ENCODE results near the gene MSI2. TPM values are rescaled to one million over a fixed set of nuclear protein-coding genes. Genes with fewer than 3 reads are reported as not detected.

The MSI2 gene
- total RNA-seq, 1 donor from 2014 or later, result 30.4 TPM

DNA sequence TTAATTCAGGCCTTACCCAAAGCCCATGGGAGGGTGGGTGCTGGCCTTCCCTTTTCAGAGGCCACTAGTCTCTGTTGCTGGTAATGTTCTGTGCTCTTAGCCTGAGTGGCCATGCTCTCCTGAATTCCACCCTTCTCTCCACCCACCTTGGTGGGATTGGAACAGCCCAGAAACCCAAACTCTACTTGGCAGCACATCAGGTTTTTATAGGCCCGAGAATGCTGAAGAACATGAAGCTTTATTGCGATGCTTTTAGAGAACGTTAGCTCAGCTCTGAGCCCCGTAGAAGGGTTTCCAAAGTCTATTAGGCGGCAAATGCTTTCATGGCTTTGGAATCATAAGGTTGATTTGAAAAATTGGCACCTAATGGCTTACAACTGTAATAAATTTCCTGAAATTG, 209.3 kb downstream of the MSI2 start:
- ATAC-seq, result no peak

- no peak for ATAC-seq
These were observed 209.7 kb downstream of the MSI2 start for GRCh38 chr17:57466017-57466471.

GRCh38 chr17:57466521-57466920, 210.2 kb downstream of the MSI2 start:
- no peak for ATAC-seq

DNA sequence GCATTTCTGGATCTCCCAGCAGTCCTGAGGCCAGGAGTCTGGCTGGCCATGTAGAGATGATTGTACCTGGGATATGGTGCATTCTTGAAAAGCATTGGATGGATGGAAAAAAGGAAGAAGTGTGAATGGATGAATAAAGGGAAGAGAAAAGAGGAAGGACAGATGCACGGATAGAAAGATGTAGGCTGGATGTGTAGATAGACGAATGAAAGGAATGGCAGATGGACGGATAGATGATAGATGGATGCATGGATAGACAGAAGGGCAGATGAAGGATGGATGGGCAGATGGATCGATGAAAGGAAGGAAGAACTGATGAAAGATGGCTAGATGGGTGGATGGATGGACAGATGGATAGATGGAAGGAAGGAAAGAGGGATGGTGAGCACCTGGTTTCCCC, 210.9 kb downstream of the MSI2 start:
- no peak for ATAC-seq

GRCh38 chr17:57467801-57468200, 211.5 kb downstream of the MSI2 start:
- no peak for ATAC-seq

DNA sequence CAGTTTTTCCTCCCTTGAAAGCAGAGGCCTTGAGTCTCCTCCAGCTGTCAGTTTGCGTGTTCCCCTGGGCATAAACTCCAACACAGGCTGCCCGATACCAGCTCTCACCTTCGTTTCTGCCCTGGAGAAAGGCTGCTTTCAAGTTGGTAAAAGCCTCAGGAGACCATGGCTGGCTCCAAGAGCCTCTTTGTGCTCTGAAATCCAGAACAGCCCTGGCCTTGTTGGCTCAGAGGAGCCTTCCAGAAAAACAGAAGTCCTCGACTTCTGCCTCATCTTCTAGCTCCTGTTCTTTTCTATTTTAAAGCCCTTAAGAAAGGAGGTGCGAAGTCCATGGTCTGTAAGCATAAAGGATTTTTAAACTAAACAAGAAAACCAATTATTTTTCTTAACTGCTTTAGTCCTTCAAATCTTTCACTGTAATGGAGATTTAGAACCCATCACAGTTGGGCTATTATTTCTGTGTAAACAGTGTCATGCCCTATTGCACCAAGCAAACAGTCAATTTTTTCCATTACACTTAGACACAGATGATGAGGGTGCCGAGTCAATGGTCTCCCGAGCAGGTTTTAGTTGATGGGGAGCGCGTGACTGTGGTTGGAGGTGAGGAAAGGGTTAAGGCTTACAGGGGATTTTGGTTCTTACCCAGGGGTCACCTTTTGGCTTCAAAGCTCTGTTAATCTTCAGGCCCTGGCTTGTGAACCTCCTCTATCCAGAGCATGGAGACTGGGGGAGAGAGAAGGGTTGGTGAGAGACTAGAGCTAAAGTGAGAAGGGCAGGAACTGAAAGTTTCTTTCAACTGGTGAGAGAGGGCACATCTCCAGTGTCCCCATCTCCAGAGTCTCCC, 212.8 kb downstream of the MSI2 start:
- ATAC-seq, result no peak

DNA sequence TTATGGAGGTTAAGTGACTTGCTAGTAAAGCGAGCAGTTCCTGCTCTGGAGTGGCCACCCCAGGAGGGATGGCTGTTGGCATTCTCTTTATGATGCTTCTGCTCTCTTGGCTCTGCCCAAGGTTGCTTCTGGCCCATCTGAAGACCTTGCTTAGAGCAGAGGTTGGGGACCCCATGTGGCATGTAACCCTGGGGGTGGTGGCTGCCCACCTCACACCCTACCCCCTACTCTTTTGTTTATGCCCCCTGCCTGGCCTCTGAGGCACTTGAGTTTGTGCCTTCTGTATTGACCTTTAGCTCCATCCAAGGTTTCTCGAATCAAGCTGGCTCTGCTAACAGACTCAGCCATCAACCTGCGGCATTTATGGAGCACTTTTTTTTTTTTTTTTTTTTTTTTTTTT, 214.6 kb downstream of the MSI2 start:
- no peak for ATAC-seq

- no peak for ATAC-seq
These were observed 215.6 kb downstream of the MSI2 start for GRCh38 chr17:57471868-57472368.

- no peak for ATAC-seq
These were observed 219.5 kb downstream of the MSI2 start for GRCh38 chr17:57475796-57476195.

GRCh38 chr17:57477522-57478362, 221.4 kb downstream of the MSI2 start:
- no peak for ATAC-seq

GRCh38 chr17:57478478-57479250, 222.3 kb downstream of the MSI2 start:
- no peak for ATAC-seq

DNA sequence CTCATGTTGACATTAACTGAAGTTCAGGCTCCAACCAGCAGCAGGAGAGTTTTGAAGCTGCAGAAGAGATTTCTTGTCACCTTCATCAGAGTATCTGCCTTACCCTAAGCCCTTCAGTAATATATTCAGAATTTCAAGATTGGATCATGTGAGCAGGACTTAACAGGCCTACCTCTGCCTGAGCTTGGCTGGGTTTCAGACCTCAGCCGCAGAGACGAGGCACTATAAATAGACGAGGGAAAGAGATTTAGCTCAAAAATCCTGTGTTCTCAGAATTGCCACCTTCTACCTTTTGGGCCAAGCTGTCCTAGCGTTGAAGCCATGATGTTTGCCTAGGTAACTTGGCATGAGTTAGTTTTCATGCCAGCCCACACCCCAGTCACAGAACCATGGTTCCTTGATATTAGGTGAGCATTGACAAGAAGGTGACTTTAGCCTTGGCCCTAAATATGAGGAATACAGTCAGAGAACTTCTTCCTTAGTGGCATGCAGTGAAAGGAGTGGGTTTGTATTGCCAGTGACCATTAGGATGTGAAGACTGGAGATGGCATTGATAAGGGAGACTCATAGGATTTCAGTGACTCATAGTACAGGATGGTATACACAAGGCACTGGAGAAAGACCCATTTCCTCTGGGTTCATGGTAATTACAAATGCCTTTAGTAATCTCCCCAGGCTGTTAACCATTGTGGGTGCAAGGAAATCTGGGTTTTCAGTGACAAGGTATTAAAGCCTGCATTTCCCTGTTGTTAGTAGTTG, 224.3 kb downstream of the MSI2 start:
- ATAC-seq, result peak; percentile 44

DNA sequence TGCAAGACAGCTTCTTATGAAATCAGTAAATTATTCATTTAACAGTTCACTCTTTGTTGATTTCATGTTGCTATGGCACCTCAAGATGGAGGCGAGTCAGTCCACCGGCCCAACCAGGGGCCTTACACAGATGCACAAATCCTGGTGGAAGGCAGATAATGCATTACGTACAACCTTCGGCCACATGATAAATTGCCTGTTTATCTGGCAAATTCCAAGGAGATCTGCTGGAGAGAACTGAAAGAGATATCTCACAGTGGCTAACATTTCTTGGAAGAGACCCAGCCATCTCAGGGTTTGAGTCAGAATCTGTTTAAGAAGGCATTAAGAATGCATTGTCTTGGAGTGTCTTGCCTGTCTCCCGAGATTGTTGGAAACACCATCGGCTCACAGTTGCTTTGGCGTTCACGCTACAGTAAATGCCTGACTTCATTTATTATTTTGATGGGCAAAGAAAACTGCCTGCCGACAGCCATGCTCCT, 225.6 kb downstream of the MSI2 start:
- ATAC-seq, result peak; percentile 30

- no peak for ATAC-seq
These were observed 226.3 kb downstream of the MSI2 start for GRCh38 chr17:57482657-57483056.

DNA sequence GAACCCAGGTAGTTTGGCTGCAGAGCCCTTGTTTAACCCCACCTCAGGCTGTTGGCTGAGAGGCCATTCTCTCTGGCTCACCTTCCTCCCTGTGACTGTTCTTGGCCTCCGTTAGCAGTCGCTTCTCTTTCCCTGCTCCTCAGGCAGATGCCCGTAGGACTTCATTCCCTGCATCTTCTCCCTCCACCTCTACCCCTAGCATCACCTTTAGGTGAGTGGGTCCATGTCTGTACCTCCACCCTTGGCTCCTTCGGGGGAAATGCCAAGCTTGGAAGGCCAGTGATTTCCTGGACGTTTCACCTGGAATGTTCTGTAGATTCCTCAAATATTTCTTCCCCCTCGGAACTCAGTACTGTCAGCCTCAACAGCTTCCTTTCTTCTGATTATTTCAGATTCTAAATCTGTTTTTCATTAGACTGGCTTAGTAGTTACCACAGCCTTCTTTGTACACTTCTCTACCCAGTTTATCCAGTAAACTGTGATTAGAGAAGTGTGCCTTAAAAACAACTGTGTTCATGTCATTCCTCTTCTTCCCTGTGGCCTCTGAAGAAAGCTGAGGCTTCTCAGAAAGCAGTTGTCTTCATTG, 227.9 kb downstream of the MSI2 start:
- no peak for ATAC-seq

DNA sequence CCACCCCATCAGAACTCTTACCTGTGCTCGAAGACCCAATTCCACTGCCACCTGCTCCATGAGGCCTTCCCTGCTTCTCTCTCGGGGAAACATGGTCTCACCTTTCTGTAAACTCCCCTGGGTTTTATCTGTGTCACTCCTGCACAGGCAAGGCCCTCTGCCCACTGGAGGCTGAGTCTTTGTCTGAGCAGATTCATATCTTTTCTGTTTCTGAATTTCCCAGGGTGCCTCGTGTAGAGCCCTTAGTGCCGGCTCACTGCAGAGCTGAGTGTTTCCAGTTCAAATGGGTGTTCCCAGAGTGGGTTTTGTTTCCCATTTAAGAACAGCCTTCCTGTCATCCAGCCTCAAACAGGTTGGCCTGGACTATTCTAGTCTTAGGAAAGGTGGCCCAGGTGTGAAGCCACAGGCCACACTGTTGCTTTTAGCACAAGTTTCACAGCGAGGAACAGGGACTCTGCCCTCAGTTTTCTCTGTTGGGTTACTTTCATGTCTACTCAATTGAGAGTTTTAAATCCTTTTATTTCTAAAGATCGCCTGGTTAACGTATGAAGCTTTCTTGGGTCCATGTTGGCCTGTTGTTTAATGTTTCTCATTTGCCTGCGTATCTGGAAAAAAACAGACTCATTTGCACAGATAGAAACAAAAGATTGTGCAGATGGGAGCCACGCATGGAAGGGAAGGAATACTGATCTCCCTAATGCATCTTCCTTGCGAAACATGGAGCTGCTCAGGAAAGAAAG, 228.7 kb downstream of the MSI2 start:
- no peak for ATAC-seq

GRCh38 chr17:57485566-57485865, 229.2 kb downstream of the MSI2 start:
- ATAC-seq, result no peak

- no peak for ATAC-seq
These were observed 229.9 kb downstream of the MSI2 start for GRCh38 chr17:57485916-57486881.

DNA sequence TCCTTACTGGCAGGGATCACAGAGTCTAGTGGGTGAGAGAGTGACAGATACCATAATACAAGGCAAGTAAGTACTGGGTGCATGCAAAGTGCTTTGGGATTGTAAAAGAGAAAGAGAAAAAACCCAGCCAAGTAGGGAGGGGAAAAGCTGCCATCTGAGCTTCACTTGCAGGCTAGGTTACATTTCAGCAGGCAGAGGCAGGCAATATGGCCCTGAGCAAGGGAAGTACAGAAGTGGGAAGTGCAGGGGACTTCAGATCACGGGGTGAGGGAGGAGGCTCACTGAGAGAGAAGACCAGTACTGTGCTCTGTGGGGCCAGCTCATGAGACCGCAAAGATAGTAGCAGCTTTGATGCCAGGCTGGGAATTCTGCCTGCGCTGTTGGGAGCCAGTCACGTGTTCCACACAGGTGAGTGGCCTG, 230.6 kb downstream of the MSI2 start:
- peak; percentile 43 for ATAC-seq

- ATAC-seq, result no peak
These were observed 231.2 kb downstream of the MSI2 start for GRCh38 chr17:57487573-57487972.
